GM12878 (cell line): ENCODE data around the gene LRRK1. TPM values are rescaled to one million over a fixed set of nuclear protein-coding genes. Genes with fewer than 3 reads are reported as not detected.

Experiments
- ATAC-seq: fragments of 200-7000 bp; cut with Tn5 transposase; 3 replicates; pipeline ENCODE4 v1.9.1; 2020; ENCODE audit warnings: mild to moderate bottlenecking, moderate library complexity
- BruUV-seq: library from RNA; stranded (reverse); fragments of 400-500 nt; replicated peaks from 2 replicates; lab custom pipeline; 2021; lab: Mats Ljungman, UMichigan
- CTCF ChIA-PET: fragments of 300-600 bp; sonication (Branson Sonifier 250); formaldehyde crosslinking; extraction: SDS; loops from one replicate; lab custom pipeline; 2021; ENCODE audit warnings: inconsistent platforms; lab: Yijun Ruan, JAX
- POLR2A ChIA-PET: fragments of 350-600 bp; formaldehyde crosslinking; extraction: SDS; loops from one replicate; lab custom pipeline; 2021; ENCODE audit warnings: inconsistent platforms; lab: Charles Lee
- RAD21 ChIA-PET: fragments of 300-600 bp; sonication (Branson Sonifier 250); formaldehyde crosslinking; loops from one replicate; lab custom pipeline; 2023; ENCODE audit warnings: antibody characterized with exemption; ENCODE audit not compliant: unreplicated experiment; lab: Charles Lee
- SMC1A ChIA-PET: fragments of 300-600 bp; sonication (Branson Sonifier 250); formaldehyde crosslinking; loops from one replicate; lab custom pipeline; 2023; ENCODE audit not compliant: unreplicated experiment, uncharacterized antibody; lab: Charles Lee
- DNase-seq: peaks from one replicate; pipeline ENCODE4 v3.0.0-alpha.2; 2011; ENCODE audit warnings: low read depth, low spot score
- FAIRE-seq: peaks from 3 replicates; lab custom pipeline; 2011; peaks lifted over from hg19 to GRCh38; lab: Jason Lieb, UNC
- H2AFZ ChIP-seq: 2 replicates; pipeline ENCODE4 v1.6.0; 2011; ENCODE audit warnings: low read depth, low read length, control low read depth; ENCODE audit not compliant: control insufficient read depth
- H3K27ac ChIP-seq: 2 replicates; pipeline ENCODE4 v1.5.1; 2011; ENCODE audit warnings: control low read depth; ENCODE audit not compliant: control insufficient read depth, insufficient read depth
- H3K27me3 ChIP-seq, 2 experiments: replicated peaks in 1 of 2; 2 replicates each; pipeline versions ENCODE4 v1.6.0 to v1.6.1; 2011; ENCODE audit warnings: low read length in 1 of 2; ENCODE audit not compliant: control insufficient read depth in 2 of 2, insufficient read depth in 2 of 2
- H3K36me3 ChIP-seq, 2 experiments: 2 replicates each; pipeline ENCODE4 v1.5.1; 2011; ENCODE audit warnings: low read length in 1 of 2; ENCODE audit not compliant: control insufficient read depth in 2 of 2, insufficient read depth in 2 of 2
- H3K4me1 ChIP-seq: 2 replicates; pipeline ENCODE4 v1.6.1; 2011; ENCODE audit warnings: mild to moderate bottlenecking, low read length, moderate library complexity, mixed read lengths; ENCODE audit not compliant: control insufficient read depth, insufficient read depth
- H3K4me2 ChIP-seq: 2 replicates; pipeline ENCODE4 v1.6.0; 2011; ENCODE audit warnings: control low read depth; ENCODE audit not compliant: control insufficient read depth, insufficient read depth
- H3K4me3 ChIP-seq: fragments of 200-600 bp; sonication (generic); 2 replicates; pipeline ENCODE4 v1.5.1; 2016
- H3K79me2 ChIP-seq: 2 replicates; pipeline ENCODE4 v1.6.0; 2011; ENCODE audit warnings: low read length; ENCODE audit not compliant: control insufficient read depth, insufficient read depth
- H3K9ac ChIP-seq: 2 replicates; pipeline ENCODE4 v1.8.0; 2011; ENCODE audit warnings: low read length, control low read depth, mixed read lengths; ENCODE audit not compliant: control insufficient read depth, insufficient read depth
- H3K9me3 ChIP-seq: replicated peaks from 3 replicates; pipeline ENCODE4 v1.5.1; 2011; ENCODE audit warnings: mild to moderate bottlenecking, low read length; ENCODE audit not compliant: control insufficient read depth, insufficient read depth
- H4K20me1 ChIP-seq: 2 replicates; pipeline ENCODE4 v1.6.0; 2011; ENCODE audit not compliant: control insufficient read depth, insufficient read depth
- CHD2 ChIP-seq: IDR thresholded peaks from 2 replicates; pipeline ENCODE4 v1.6.1; 2011; ENCODE audit warnings: low read depth, low read length, improper control_type of control experiment, borderline replicate concordance
- HCFC1 ChIP-seq: fragments of 150-350 bp; IDR thresholded peaks from 2 replicates; pipeline ENCODE4 v1.6.1; 2014; ENCODE audit warnings: low read length
- JUND ChIP-seq: IDR thresholded peaks from 2 replicates; pipeline ENCODE4 v1.6.1; 2012; ENCODE audit warnings: low read depth, mild to moderate bottlenecking, low read length, improper control_type of control experiment, moderate library complexity
- PKNOX1 ChIP-seq: fragments of 450-650 bp; IDR thresholded peaks from 2 replicates; pipeline ENCODE4 v1.6.1; 2016; ENCODE audit warnings: mild to moderate bottlenecking
- POU2F2 ChIP-seq: IDR thresholded peaks from 3 replicates; pipeline ENCODE4 v1.6.1; 2011; ENCODE audit warnings: low read depth, mild to moderate bottlenecking, low read length, borderline replicate concordance
- TCF12 ChIP-seq: IDR thresholded peaks from 2 replicates; pipeline ENCODE4 v1.6.1; 2011; ENCODE audit warnings: low read depth, mild to moderate bottlenecking, low read length
- ZNF217 ChIP-seq: fragments of 450-650 bp; IDR thresholded peaks from 2 replicates; pipeline ENCODE4 v1.6.1; 2017; ENCODE audit warnings: antibody characterized with exemption, mild to moderate bottlenecking
- whole genome bisulfite sequencing: methylation state at CpG from one replicate; pipeline ENCODE4 v1.1.6; 2016; ENCODE audit warnings: low lambda C conversion rate; ENCODE audit not compliant: insufficient replicate concordance, insufficient coverage; ENCODE audit errors: missing lambda C conversion rate; 5-methylcytosine and 5-hydroxymethylcytosine counted together
- in situ Hi-C: fragments of 300-500 bp; cut with MboI; formaldehyde crosslinking; loops from 9 replicates; pipeline ENCODE4 v1.14.3; 2018; ENCODE audit warnings: mixed read lengths
- intact Hi-C: fragments of 100-400 bp; cut with micrococcal nuclease; formaldehyde crosslinking; loops from one replicate; pipeline ENCODE4 v1.14.2; 2022; ENCODE audit not compliant: unreplicated experiment
- polyA plus RNA-seq, 11 experiments: library from polyadenylated mRNA; depleted of rRNA in 4 of 11; unstranded in 6 of 11; stranded (reverse) in 5 of 11; fragments of >200 nt; fragmentation: Nextera tagmentation in 4 of 11; fragmentation: Illumina TruSeq in 1 of 11; extraction: Ambion mirVana in 4 of 11; extraction: Trizol in 1 of 11; gene quantifications; 1 replicate in 1 of 11; 2 replicates in 10 of 11; pipeline versions ENCODE4 v1.2.1 to v1.2.3, GENCODE V29; 2011 to 2016; ENCODE audit warnings: inconsistent platforms in 2 of 11, missing spikeins in 2 of 11, low read depth in 1 of 11
- total RNA-seq, 4 experiments: library from RNA; depleted of rRNA in 3 of 4; stranded (reverse); fragments of >200 nt in 3 of 4; fragmentation: Illumina TruSeq in 1 of 4; extraction: Trizol in 1 of 4; gene quantifications; 2 replicates each; pipeline versions ENCODE4 v1.2.1 to v1.2.3, GENCODE V29; 2013 to 2021

LRRK1 gene
- total and polyA plus RNA-seq, 10 of the 15 experiments (the other 5 are each of a cell fraction or from before 2014, with no cell fraction given): 2.2 to 58.3 (median 17.9) TPM

- Histone ChIP-seq H2AFZ (no peak overlapping the region), H3K4me3 (no peak overlapping the region), H3K9ac (no peak overlapping the region), H3K4me2 (no peak overlapping the region), H4K20me1 (no peaks in the 10 kb centered on the region), H3K79me2 (no peaks in the 10 kb centered on the region), H3K36me3 (no peaks in the 10 kb centered on the region), H3K27me3 (no peaks in the 10 kb centered on the region), H3K9me3 (no peaks in the 10 kb centered on the region)
- SMC1A ChIA-PET: interaction anchor here (0.8 to 2.7 kb wide), 6 partner anchors 9 to 187 kb away, joined by 3 to 25 read pairs (median 4); no protein-coding TSS in a partner anchor
- 51% methylated on average over 6 of the region's 6 CpGs for WGBS
- FAIRE-seq (no peak), DNase-seq (no peak), ATAC-seq (peak; percentile 18)
- intact Hi-C loops: loop anchor here (1.0 to 5.0 kb wide), 3 partner anchors 71 to 170 kb away; no protein-coding TSS in a partner anchor
- POLR2A ChIA-PET: no interaction called here
- no TSS peak for BruUV-seq
- CTCF ChIA-PET: interaction anchor here (0.6 to 7.7 kb wide), 8 partner anchors 72 to 201 kb away, joined by 3 to 126 read pairs (median 6); no protein-coding TSS in a partner anchor
- in situ Hi-C loops: loop anchor here (5.0 kb wide), 1 partner anchor 174 kb away; no protein-coding TSS in a partner anchor
- TF ChIP-seq ZNF217 (no peak), POU2F2 (no peak), TCF12 (no peak), HCFC1 (no peak), JUND (no peak), PKNOX1 (no peak), CHD2 (no peak)
- TF ChIP-seq, all 136 proteins: peak for 0
- RAD21 ChIA-PET: interaction anchor here (0.7 to 7.4 kb wide), 3 partner anchors 168 to 174 kb away, joined by 3 to 69 read pairs (median 3); no protein-coding TSS in a partner anchor
- no peak overlapping the region for H3K27ac ChIP-seq
- no peaks in the 10 kb centered on the region for H3K4me1 ChIP-seq
These were observed 169.1 kb downstream of the LRRK1 start for GRCh38 chr15:101088271-101088670.
